ENCODE results near the gene PRB2.

DNA sequence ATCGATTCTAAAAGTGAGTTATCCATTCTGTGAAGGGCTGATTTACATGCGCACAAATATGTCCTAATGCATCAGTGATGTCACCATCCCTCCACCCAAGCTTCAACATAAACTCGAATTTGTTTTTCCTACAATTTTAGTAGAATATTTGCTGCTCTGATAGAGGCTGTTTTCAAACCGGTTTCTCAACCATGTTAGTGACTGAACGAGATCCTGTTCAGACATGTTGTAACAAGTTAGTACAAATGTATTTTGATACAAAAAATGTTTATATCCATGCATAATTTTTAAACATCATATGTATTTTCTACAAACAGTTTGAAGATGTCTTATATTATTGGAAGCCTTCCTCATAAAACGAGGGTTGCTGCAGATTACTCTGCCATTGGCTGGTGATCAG lies 12.7 kb upstream of the PRB2 start:
- no peak for TF ChIP-seq YY1 (IDR thresholded peaks at IDR 0.05; ENCODE audit: low read depth)
- TF ChIP-seq, protein P1, sequence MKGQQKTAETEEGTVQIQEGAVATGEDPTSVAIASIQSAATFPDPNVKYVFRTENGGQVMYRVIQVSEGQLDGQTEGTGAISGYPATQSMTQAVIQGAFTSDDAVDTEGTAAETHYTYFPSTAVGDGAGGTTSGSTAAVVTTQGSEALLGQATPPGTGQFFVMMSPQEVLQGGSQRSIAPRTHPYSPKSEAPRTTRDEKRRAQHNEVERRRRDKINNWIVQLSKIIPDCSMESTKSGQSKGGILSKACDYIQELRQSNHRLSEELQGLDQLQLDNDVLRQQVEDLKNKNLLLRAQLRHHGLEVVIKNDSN (IDR thresholded peaks at IDR 0.05), result no peak
- no peak for TF ChIP-seq TAF1 (IDR thresholded peaks at IDR 0.05; ENCODE audit: low read depth)

Measured in Ishikawa (cell line).